ENCODE measurements around the gene EGFL7. TPM values are rescaled to one million over a fixed set of nuclear protein-coding genes. Genes with fewer than 3 reads are reported as not detected.
A peak's percentile ranks its signal among the peaks of the same experiment; 100 is the strongest.

Gene EGFL7
- total and polyA plus RNA-seq, 2 of the 13 experiments (the other 11 are each of a cell fraction or from before 2014, with no cell fraction given) = 0.20 to 5.1 TPM

- no peak for TF ChIP-seq MYNN (CRISPR knock-in tag; IDR thresholded peaks at IDR 0.05; ENCODE audit: low read depth)
- TF ChIP-seq XRCC5 (optimal IDR thresholded peaks at IDR 0.05; ENCODE audit: low read length) = peak; percentile 16
- no peak for TF ChIP-seq ZNF460 (CRISPR knock-in tag; IDR thresholded peaks at IDR 0.05; ENCODE audit: borderline replicate concordance)
- no peak for TF ChIP-seq TOPORS (CRISPR knock-in tag; IDR thresholded peaks at IDR 0.05)
- TF ChIP-seq, protein P1, sequence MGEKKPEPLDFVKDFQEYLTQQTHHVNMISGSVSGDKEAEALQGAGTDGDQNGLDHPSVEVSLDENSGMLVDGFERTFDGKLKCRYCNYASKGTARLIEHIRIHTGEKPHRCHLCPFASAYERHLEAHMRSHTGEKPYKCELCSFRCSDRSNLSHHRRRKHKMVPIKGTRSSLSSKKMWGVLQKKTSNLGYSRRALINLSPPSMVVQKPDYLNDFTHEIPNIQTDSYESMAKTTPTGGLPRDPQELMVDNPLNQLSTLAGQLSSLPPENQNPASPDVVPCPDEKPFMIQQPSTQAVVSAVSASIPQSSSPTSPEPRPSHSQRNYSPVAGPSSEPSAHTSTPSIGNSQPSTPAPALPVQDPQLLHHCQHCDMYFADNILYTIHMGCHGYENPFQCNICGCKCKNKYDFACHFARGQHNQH (CRISPR knock-in tag; IDR thresholded peaks at IDR 0.05) = no peak
- TF ChIP-seq NRL (CRISPR knock-in tag; IDR thresholded peaks at IDR 0.05; ENCODE audit: borderline replicate concordance) = no peak
- no peak for TF ChIP-seq NR2F2 (IDR thresholded peaks at IDR 0.05; ENCODE audit: borderline replicate concordance, low read depth)
- no peak for TF ChIP-seq ARID2 (CRISPR knock-in tag; IDR thresholded peaks at IDR 0.05; ENCODE audit: borderline replicate concordance)
- TF ChIP-seq SMARCC2 (IDR thresholded peaks at IDR 0.05) = no peak
- TF ChIP-seq STAT6 (CRISPR knock-in tag; IDR thresholded peaks at IDR 0.05; ENCODE audit: borderline replicate concordance) = no peak
- TF ChIP-seq HMG20B (CRISPR knock-in tag; conservative IDR thresholded peaks at IDR 0.05) = 0 out of 2 replicates have a peak, but pooled peaks have one; percentile 21
- no peak for TF ChIP-seq ZFP82 (CRISPR knock-in tag; IDR thresholded peaks at IDR 0.05; ENCODE audit: borderline replicate concordance)
- no peak for TF ChIP-seq ZNF160 (CRISPR knock-in tag; IDR thresholded peaks at IDR 0.05)
- no peak for TF ChIP-seq ZNF235 (CRISPR knock-in tag; IDR thresholded peaks at IDR 0.05; ENCODE audit: borderline replicate concordance)
- TF ChIP-seq ZFP90 (CRISPR knock-in tag; IDR thresholded peaks at IDR 0.05; ENCODE audit: borderline replicate concordance) = no peak
- TF ChIP-seq HNRNPL (IDR thresholded peaks at IDR 0.05; ENCODE audit: low read depth, low read length) = peak; percentile 53
- TF ChIP-seq PRMT3 (CRISPR knock-in tag; IDR thresholded peaks at IDR 0.05; ENCODE audit: borderline replicate concordance, low read depth) = 0 out of 2 replicates have a peak, but pooled peaks have one; percentile 65
- 0 out of 2 replicates have a peak, but pooled peaks have one; percentile 4 for TF ChIP-seq PHF21A (CRISPR knock-in tag; IDR thresholded peaks at IDR 0.05)
- TF ChIP-seq, protein P2, sequence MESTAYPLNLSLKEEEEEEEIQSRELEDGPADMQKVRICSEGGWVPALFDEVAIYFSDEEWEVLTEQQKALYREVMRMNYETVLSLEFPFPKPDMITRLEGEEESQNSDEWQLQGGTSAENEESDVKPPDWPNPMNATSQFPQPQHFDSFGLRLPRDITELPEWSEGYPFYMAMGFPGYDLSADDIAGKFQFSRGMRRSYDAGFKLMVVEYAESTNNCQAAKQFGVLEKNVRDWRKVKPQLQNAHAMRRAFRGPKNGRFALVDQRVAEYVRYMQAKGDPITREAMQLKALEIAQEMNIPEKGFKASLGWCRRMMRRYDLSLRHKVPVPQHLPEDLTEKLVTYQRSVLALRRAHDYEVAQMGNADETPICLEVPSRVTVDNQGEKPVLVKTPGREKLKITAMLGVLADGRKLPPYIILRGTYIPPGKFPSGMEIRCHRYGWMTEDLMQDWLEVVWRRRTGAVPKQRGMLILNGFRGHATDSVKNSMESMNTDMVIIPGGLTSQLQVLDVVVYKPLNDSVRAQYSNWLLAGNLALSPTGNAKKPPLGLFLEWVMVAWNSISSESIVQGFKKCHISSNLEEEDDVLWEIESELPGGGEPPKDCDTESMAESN (CRISPR knock-in tag; conservative IDR thresholded peaks at IDR 0.05) = no peak
- TF ChIP-seq HNRNPLL (IDR thresholded peaks at IDR 0.05; ENCODE audit: low read depth, low read length, poor library complexity, severe bottlenecking) = no peak
- 0 out of 2 replicates have a peak, but pooled peaks have one; percentile 21 for TF ChIP-seq MYPOP (CRISPR knock-in tag; IDR thresholded peaks at IDR 0.05)
Observed at GRCh38 chr9:136694163-136694871, 31.6 kb downstream of the EGFL7 start (continued).

Measured in HepG2 (cell line).